Tongue (tissue), 2 donors: Measurements from ENCODE around the gene TMEM190. TPM values are rescaled to one million over a fixed set of nuclear protein-coding genes. Genes with fewer than 3 reads are reported as not detected.

Experiments
- DNase-seq: peaks from one replicate; pipeline ENCODE4 v3.0.0-alpha.2; 2015
- total RNA-seq: library from RNA; depleted of rRNA; stranded (reverse); fragments of >200 nt; gene quantifications from one replicate; pipeline ENCODE4 v1.2.3, GENCODE V29; 2014

The TMEM190 gene
- total RNA-seq, 1 donor from 2014 or later = not detected

DNA sequence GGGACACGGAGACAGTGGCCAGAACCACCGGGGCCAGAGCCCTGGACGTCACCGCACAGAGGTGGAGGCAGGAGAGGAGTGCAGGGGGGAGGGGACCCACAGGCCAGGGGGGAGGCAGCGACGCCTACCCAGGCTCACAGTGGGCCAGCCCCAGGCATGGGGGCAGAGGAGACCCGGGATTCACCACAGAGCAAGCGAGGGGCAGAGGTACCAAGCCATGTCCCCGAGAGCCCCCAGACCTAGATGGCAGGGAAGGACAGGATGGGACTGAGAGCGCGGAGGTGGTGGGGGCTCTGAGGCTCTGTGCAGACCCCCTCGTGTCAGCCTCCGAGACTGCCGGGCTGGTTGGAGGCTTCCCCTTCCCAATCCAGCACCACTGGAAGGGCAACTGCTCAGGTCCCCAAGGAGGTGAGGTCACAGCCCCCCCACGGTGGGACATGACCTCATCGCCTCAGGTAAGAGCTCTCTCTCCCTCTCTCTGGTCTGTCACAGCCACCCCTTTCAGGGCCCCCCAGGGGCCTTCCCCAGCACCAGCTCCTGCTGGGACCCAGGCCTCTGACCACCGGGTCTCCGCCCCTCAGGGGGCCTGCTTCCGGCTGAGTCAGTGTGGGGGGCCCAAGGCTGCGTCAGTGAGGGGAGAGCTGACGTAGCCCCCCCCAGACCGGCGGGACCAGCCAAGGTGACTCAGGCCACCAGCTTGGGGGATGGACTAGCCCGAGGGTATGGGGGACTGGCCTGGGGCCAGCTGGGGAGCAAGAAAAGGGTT is 4.1 kb upstream of the TMEM190 start:
- no peak for DNase-seq

DNA sequence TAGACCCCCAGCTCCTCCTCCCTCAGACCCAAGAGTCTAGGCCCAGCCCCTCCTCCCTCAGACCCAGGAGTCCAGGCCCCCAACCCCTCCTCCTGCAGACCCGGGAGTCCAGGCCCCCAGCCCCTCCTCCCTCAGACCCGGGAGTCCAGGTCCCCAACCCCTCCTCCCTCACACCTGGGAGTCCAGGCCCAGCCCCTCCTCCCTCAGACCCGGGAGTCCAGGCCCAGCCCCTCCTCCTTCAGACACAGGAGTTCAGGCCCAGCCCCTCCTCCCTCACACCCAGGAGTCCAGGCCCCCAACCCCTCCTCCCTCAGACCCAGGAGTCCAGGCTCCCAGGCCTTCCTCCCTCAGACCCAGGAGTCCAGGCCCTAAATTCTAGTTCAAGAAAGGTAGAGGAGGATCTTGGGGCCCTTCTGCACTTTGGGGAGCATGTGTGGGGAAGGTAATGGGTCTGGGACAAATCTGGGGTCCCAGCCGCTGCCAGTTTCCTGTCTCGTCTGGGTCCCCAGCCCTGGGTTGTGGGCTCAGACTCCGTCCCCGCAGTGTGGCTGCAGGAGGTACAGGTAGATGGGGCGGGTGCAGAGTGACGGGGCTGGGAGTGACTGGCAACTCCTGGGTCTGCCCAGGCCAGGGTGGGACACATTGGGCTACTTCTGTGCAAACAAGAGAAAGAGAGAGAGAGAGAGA is 3.2 kb upstream of the TMEM190 start:
- no peak for DNase-seq

DNA sequence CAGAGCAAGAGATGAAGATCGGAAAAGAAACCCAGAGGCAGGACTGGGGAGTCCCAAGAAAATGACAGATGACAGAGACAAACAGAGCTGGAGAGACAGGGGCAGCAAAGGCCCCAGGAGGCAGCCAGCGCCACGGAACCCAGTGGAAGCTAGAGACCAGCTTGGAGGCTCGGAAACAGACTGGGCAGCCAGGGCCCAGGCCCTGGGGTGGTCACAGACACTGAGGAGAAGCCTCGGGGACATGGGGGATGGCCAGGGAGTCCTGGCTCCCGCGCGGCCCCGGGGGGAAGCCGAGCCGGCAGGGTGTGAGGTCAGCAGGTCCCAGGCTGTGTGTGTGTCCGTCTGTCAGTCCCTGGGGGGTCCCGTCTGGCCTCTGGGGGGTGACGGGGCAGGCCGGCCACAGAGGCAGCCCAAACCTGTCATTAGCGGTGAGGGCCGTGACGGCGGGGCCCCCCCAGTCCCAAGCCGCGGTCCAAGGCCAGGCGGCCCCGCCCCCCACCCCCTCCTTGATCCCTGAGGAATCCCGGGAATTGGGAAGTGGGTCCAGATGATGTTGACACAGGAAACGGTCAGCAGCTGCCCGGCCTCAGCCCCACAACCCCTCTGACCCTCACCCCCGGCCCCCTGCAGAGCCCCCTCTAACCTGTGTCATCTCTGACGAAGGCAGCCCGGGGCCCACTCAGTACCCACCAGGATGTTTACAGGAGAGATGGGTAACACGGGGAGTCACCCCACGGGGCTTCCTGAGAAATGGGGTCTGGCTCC is 2.5 kb upstream of the TMEM190 start:
- DNase-seq = no peak

DNA sequence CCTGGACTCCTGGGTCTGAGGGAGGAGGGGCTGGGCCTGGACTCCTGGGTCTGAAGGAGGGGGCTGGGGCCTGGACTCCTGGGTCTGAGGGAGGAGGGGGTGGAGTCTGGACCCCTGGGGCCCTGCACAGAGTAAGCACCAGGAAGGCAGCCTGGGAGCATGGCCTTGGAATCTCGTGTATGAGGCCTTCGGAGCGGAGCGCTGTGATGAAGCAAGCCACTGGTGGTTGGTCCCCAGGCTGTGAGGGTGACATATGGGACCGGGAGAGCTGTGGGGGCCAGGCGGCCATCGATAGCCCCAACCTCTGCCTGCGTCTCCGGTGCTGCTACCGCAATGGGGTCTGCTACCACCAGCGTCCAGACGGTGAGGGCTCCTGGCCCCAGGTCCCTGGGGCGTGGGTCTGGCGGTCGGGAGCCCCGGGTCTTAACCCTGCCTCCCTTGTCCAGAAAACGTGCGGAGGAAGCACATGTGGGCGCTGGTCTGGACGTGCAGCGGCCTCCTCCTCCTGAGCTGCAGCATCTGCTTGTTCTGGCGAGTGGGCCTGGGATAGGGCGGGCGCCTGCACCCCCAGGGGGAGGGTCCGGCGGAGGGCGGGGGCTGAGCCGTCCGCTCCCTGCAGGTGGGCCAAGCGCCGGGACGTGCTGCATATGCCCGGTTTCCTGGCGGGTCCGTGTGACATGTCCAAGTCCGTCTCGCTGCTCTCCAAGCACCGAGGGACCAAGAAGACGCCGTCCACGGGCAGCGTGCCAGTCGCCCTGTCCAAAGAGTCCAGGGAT is 918 bp downstream of the TMEM190 start:
- DNase-seq = peak; percentile 51

DNA sequence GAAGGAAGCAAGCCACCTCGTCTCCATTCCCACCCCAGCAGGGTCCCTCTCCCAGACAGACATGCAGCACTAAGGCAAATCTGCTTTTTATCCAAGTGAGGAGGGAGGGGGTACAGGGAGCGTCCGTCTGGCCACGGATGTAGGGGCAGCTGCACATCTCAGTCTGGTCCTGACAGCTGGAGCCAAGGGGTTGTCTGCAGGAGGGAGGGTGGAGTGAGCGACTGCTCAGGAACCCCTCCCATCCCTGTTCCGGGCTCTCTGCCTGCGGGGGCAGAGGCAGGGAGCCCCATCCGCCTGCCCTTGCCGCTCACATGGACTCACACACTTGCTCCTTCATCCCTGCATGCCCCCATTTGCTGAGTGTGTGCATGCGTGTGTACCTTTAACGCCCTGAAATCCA is 2.5 kb downstream of the TMEM190 start:
- DNase-seq = peak; percentile 96

DNA sequence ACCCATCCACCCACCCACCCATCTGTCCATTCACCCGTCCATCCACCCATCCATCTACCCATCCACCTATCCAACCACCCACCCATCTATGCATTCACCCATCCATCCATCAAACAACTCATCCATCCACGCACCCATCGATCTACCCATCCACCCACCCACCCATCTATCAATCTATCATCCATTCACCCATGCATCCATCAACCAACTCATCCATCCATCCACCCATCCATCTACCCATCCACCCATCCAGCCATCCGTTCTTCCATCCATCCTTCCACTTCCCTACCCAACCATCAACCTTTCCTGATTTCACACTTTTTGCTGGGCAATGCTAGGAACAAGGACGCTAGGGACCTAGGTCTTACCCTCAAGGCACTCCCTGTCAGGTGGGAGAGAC is 5.4 kb downstream of the TMEM190 start:
- DNase-seq = no peak

DNA sequence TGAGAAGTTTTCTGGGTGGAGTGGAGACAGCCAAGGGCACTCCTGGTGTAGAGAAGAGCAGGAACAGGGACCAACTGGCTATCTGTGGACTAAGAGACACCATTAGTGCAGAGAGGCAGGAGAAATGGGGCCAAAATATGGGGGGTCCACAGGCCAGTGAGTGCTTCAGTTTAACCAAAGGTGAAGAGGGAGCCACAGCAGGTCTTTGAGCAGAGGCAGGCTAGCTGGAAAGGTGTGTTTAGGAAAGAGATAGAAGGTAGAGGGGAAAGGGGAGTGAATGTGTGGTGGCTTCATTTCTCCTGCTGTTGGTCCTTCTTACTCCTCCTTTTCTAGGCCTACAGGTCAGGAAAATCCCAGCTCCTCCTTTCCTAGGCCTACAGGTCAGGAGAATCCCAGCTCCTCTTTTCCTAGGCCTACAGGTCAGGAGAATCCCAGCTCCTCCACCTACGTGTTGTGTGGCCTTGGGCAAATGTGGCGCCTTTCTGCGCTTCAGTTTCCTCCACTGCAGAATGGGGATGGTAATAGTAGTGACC is 6.0 kb downstream of the TMEM190 start:
- DNase-seq = no peak

DNA sequence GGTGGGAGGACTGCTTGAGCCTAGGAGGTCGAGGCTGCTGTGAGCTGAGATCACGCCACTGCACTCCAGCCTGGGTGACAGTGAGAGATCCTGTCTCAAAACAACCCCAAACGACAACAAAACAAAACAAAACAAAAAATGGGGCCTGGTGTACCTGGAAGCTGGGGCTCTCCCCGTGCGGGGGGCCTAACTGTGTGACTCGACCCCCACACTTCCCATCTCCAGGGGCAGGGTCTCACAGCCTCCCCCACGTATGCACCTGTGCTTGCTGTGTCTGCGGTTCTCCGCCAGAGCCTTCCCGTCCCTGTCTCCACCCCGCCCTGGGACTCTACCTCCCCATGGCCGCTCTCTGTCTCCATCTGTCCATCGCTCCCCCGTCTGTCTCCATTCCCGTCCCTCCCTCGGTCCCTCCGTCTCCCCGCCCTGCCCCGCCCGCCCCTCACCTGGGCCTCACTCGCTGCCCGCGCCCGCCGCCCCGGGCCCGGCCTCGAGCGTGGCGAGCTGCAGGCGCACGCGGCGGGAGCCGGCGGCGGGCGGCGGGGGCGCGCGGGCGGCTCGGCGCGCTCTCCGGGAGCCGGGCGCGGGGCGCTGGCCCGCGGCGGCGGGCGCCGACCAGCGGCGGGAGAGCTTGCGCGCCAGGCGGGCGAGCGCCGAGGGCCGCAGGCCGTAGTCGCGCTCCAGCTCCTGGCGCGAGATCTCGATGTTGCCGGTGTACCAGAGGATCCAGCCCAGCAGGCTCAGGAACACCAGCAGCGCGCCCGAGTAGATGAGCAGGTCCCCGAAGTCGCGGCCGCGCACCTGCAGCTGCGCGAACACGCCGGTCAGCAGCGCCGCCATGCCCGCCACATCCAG is 6.9 kb downstream of the TMEM190 start:
- peak; percentile 73 for DNase-seq

DNA sequence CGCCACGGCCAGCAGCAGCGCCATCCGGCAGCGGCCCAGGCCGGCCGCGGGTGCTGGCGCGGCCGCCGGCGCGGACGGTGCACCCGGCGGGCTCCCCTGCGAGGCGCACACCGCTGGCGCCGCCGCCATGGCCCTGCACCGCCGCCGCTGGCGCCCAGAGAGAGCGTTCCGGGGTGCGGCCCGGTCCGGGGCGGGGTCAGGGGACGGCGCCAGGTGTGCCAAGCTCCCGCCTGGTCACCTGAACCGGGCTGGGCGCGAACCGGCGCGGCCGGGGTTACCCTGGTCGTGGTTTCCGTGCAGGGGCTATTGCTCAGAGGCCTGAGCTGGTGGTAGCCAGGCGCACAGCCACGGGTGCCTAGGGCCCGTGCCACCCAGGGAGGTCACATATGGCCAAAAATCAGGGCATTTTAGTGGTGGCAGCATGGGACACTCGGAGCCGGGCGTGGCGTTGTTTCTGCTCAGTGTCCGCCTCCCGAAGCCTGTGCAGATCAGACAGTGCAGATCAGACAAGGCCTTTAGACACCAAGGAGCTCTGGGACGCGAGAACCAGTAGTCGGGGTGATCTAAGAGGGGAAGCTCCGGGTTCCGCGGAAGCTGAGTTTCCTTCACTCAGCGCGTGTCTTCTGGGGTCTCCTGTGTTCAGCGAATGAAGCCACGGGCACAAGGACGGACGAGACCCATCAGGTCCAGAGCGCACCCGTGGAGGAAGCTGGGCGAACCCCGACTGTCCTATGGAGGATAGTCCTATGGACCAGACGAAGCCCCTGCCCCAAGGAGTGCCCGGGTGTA is 7.7 kb downstream of the TMEM190 start, which contains the start of gene TMEM238:
TMEM238 (minus strand) TSS at position 162 of the 789 bp plus-strand sequence; CDS start at position 129, 33 bp downstream.
- DNase-seq = peak; percentile 22

DNA sequence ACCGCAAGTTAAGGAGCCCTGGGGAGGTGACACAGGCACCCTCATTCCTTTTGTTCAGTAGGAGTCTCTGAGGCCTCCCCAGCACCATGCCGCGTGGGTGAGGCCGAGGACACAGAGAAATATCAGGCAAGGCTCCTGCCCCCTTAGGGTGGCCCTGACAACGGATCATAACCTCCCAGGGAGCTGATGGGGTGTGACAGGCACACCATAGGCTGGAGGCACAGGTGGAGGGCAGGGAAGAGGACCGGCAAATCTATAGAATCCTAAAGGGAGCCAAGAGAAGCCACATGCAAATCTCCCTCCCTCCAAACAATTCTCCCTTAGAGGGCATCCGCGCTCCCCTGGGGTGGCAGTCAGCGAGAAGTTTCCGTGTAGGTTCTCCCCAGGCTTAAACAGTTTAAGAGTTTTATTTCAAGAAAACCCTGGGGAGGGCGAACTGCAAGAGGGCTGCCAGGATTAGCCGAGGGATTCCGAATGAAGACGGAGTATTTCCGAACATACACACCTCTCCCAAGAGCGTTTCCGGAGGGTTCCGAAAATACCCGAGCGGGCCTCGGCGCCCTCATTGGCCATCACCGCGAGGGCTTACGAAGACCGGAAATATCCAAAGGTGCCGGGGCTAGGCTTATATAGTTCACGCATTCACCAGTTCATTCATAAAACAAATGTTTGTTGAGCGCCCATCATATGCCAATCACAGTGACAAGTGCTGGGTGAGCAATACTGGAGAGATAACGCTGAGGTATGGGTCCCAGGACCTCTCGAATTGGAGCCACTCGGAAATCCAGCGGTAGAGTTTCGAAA is 8.5 kb downstream of the TMEM190 start:
- peak; percentile 98 for DNase-seq

DNA sequence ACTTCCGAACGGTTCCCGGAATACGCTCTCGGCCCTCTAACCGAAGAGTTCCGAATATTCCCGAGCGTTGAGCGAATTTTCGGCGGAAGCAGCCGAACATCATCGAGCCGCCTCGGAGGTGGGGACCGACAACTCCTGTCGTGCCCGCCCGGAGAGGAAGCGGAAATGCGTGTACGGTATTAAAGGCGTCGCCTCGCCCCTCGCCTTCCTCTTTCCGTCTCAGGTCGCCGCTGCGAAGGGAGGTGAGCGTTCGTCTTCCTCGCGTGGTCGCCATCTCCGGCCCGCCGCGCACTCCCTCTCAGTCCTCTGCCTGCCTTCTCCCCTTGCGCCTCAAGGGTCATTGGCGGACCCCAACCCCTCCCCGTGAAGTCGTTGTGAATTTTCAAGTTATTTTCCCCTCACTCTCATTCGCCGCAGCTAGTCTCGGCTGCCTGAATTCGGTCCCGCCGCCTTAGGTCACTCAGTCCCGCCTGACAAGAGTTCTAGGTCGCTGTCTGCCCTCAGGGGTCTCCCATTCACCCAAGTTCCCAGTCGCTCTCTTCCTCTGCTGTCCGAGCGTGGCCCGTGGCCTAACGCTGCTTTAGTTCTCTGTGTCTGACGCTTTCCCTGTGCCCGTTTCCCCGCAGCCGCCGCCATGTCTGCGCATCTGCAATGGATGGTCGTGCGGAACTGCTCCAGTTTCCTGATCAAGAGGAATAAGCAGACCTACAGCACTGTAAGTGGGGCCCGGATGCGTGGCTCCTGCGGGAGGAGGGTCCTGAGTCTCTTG is 9.3 kb downstream of the TMEM190 start, which contains the start of gene RPL28:
RPL28 (plus strand) TSS at position 209 of the 769 bp plus-strand sequence; CDS start at position 635, 426 bp downstream.
- peak; percentile 100 for DNase-seq

DNA sequence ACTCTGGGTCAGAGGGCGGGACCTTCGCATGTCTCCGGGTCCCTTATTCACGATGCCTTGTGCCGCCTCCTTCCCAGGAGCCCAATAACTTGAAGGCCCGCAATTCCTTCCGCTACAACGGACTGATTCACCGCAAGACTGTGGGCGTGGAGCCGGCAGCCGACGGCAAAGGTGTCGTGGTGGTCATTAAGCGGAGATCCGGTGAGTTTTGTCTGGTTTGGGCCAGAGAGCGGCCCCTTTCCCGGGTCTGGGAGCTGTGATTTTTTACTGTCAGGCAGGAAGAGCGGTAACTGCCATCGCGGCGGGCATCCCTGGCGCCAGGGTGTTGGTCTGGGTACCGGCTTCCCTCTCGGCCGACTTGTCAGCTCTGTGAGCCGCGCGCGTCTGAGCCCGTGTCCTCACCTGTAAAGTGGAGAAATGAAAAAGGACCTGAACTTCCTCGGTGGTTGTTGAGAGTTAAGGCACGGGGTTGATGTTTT is 9.9 kb downstream of the TMEM190 start:
- DNase-seq = no peak

DNA sequence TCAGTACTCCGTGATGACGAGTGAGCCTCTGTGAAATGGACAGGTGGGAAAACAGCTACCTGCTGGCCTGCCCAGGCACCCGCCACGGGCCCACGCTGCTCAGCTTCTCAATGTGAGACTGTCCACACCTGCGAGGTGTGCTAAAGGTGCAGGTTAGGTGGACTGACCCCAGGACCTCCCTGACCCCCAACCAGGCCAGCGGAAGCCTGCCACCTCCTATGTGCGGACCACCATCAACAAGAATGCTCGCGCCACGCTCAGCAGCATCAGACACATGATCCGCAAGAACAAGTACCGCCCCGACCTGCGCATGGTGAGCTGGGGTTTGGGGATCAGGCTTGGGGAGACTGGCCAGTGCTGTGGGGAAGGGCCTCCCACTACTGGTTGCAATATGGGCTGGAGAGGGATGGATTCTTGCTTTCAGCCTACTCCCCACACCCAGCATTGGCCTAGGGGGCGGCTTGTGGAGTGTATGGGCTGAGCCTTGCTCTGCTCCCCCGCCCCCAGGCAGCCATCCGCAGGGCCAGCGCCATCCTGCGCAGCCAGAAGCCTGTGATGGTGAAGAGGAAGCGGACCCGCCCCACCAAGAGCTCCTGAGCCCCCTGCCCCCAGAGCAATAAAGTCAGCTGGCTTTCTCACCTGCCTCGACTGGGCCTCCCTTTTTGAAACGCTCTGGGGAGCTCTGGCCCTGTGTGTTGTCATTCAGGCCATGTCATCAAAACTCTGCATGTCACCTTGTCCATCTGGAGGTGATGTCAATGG is 11.3 kb downstream of the TMEM190 start:
- no peak for DNase-seq

DNA sequence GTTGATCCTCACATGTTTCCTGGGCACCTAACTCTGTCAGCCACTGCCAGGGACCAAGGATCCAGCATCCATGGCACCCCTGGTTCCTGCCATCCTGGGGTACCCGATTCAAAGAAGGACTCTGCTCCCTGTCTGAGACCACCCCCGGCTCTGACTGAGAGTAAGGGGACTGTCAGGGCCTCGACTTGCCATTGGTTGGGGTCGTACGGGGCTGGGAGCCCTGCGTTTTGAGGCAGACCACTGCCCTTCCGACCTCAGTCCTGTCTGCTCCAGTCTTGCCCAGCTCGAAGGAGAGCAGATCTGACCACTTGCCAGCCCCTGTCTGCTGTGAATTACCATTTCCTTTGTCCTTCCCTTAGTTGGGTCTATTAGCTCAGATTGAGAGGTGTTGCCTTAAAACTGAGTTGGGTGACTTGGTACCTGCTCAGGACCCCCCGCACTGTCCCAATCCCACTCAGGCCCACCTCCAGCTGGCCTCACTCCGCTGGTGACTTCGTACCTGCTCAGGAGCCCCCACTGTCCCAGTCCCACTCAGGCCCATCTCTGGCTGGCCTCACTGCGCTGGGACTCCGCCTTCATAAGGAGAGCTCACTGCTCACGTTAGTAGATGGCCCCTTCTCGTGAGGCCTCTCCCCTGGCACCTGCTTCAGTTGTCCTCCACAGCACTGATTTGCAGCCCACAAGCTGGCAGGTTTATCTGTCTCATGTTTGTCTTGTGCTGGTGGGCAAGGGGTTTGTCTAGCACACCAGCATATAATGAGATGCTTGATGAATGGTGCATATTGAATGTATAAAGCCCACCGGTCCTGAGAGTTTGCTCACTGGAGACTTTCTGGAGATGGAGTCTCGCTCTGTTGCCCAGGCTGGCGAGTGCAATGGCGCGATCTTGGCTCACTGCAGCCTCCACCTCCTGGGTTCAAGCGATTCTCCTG is 13.0 kb downstream of the TMEM190 start:
- DNase-seq = no peak

DNA sequence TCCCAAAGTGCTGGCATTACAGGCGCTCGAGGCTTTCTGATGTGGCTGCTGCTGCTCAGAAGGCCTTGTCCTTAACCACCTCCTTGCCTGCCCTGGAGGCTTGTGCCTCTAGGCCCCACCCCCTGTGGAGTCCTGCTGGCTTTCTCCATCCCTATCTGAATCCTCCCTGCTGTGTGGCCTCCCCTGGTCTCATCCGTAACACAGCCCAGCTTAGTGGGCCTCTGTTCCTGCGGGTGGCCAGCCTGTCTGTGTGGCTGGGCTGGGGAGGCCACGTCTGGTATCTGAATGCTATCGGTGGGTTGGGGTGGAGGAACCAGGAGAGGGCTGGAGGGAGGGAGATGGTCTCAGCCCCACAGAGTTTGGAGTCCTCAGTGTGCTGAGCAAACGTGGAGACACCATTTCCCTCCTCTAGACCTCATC is 13.8 kb downstream of the TMEM190 start:
- no peak for DNase-seq

DNA sequence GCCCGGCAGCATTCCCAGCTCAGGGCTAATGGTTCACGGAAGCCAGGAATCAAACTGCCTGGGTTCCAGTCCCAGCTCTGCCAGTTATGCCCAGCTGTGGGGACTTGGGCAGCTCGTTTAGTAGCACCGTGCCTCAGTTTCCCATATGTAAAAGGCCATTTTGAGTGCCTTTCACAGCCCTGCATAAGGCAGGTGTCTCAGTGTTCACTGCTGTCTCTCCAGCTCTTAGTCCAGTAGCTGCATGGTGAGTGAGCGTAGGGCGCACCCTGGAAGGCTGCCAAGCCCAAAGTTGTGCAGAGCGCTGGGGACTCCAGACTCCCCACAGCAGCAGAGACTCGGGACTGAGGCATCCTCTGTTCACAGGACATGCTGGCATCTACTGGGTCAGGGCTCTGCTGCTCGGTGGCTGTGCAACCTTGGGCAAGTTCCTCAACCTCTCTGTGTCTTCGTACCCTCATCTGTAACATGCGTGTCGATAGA is 14.6 kb downstream of the TMEM190 start:
- DNase-seq = no peak
